ENCODE data around the gene CFAP206. TPM values are rescaled to one million over a fixed set of nuclear protein-coding genes. Genes with fewer than 3 reads are reported as not detected.

The CFAP206 gene
- total and polyA plus RNA-seq, 5 donors from 2014 or later, result not detected

- H3K27me3 Mint-ChIP-seq, result no peaks in the 10 kb centered on the region
- H3K4me3 Mint-ChIP-seq, result peak overlapping the region in 1 of 4 donors; percentile 63
- no peak overlapping the region for H3K27ac ChIP-seq (ENCODE audit: insufficient read depth, low read length, poor library complexity, severe bottlenecking)
- ATAC-seq (ENCODE audit: low read depth in 2 of 2), result no peak
- no peak overlapping the region for H3K4me3 ChIP-seq (ENCODE audit: low read depth, low read length)
- peaks cover 25% of the 10 kb centered on the region for H3K36me3 ChIP-seq (ENCODE audit: control insufficient read depth, insufficient read depth, low read length)
- no peak overlapping the region for H3K27ac Mint-ChIP-seq
- no peaks in the 10 kb centered on the region for H3K9me3 Mint-ChIP-seq
- peaks cover 17% of the 10 kb centered on the region for H3K36me3 Mint-ChIP-seq
- no peaks in the 10 kb centered on the region for H3K9me3 ChIP-seq (ENCODE audit: control insufficient read depth in 2 of 2, low read length in 2 of 2)
- peaks cover 6 to 18% (median 16%) of the 10 kb centered on the region in 4 donors for H3K4me1 Mint-ChIP-seq
- no peaks in the 10 kb centered on the region for H3K27me3 ChIP-seq (ENCODE audit: control insufficient read depth, insufficient read depth, low read length)
- DNase-seq, result no peak
- H3K4me1 ChIP-seq (ENCODE audit: control insufficient read depth, insufficient read depth, low read length, poor library complexity, severe bottlenecking), result no peaks in the 10 kb centered on the region
Measured at GRCh38 chr6:87498048-87498447, 90.3 kb downstream of the CFAP206 start.

DNA sequence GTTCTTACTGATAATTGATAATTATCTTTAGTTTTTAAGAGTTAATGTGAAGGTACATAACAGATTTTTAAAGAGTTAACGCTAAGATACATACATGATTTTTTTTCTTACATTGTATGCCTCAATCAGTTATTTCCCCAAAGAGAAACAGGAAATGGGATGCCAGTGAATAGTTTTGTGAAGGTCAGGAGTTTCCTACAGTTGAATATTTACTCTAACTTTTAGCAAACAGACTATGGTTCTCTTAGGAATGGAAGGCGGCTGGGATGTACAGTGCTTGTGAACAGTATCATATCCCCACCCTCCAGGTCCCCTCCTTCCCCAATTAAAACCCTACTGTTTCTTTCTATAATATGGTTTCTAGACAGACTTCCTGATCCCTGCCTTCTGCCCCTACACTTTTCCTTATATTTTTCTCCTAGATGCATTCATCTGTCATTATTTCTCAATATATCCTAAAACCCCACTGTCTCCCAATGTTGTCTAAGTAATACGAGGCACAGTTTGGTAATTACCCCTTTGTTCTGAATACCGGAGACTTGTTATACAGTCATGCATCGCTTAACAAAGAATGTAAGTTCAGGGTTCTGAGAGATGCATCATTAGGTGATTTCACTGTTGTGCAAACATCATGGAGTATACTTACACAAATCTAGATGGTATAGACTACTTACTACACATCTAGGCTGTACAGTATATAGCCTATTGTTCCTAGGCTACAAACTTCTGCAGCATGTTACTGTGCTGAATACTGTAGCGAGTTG lies 94.2 kb downstream of the CFAP206 start:
- H3K9me3 Mint-ChIP-seq, result no peaks in the 10 kb centered on the region
- H3K4me1 Mint-ChIP-seq, result peaks cover 7 to 14% (median 12%) of the 10 kb centered on the region in 4 donors
- no peaks in the 10 kb centered on the region for H3K4me1 ChIP-seq (ENCODE audit: control insufficient read depth, insufficient read depth, low read length, poor library complexity, severe bottlenecking)
- H3K27me3 ChIP-seq (ENCODE audit: control insufficient read depth, insufficient read depth, low read length), result no peaks in the 10 kb centered on the region
- no peaks in the 10 kb centered on the region for H3K27me3 Mint-ChIP-seq
- H3K36me3 Mint-ChIP-seq, result peaks cover 30% of the 10 kb centered on the region
- H3K36me3 ChIP-seq (ENCODE audit: control insufficient read depth, insufficient read depth, low read length), result peaks cover 46% of the 10 kb centered on the region
- H3K27ac Mint-ChIP-seq, result no peak overlapping the region
- DNase-seq (no peak), ATAC-seq (ENCODE audit: low read depth in 2 of 2) (no peak)
- H3K4me3 ChIP-seq (ENCODE audit: low read depth, low read length), result no peak overlapping the region
- no peak overlapping the region for H3K4me3 Mint-ChIP-seq
- no peaks in the 10 kb centered on the region for H3K9me3 ChIP-seq (ENCODE audit: control insufficient read depth in 2 of 2, low read length in 2 of 2)
- H3K27ac ChIP-seq (ENCODE audit: insufficient read depth, low read length, poor library complexity, severe bottlenecking), result no peak overlapping the region

GRCh38 chr6:87504441-87504840 lies 96.7 kb downstream of the CFAP206 start:
- peak overlapping the region in 1 of 3 donors; percentile 43 for H3K27ac Mint-ChIP-seq

More at GRCh38 chr6:87504441-87504840, 96.7 kb downstream of the CFAP206 start:
- Mint-ChIP-seq H3K27me3 (no peaks in the 10 kb centered on the region), H3K4me3 (no peak overlapping the region), H3K36me3 (peaks cover 37% of the 10 kb centered on the region), H3K4me1 (peaks cover 2 to 10% (median 6%) of the 10 kb centered on the region in 4 donors), H3K9me3 (peaks cover 0 to 1% (median 0%) of the 10 kb centered on the region in 7 donors)
- Histone ChIP-seq H3K4me1 (ENCODE audit: control insufficient read depth, insufficient read depth, low read length, poor library complexity, severe bottlenecking) (no peaks in the 10 kb centered on the region), H3K27ac (ENCODE audit: insufficient read depth, low read length, poor library complexity, severe bottlenecking) (no peak overlapping the region), H3K4me3 (ENCODE audit: low read depth, low read length) (no peak overlapping the region), H3K9me3 (ENCODE audit: control insufficient read depth in 2 of 2, low read length in 2 of 2) (no peaks in the 10 kb centered on the region), H3K36me3 (ENCODE audit: control insufficient read depth, insufficient read depth, low read length) (peaks cover 59% of the 10 kb centered on the region), H3K27me3 (ENCODE audit: control insufficient read depth, insufficient read depth, low read length) (no peaks in the 10 kb centered on the region)
- no peak for ATAC-seq (ENCODE audit: low read depth in 2 of 2)
- no peak for DNase-seq

Other genes starting within 250 kb of the CFAP206 start
- gene SMIM8, start 85.4 kb upstream of the CFAP206 start, total RNA-seq, result 9.4 TPM
- 10 to 100 TPM; 15.2 to 22.3 (median 20.7) TPM for gene SMIM8, start 85.4 kb upstream of the CFAP206 start, polyA plus RNA-seq
- gene GJB7, start 78.7 kb upstream of the CFAP206 start, total RNA-seq, result not detected
- 1 to 10 TPM in 1 of 4 donors, under 1 TPM in 2, not detected in 1; 0.26 to 1.3 (median 0.48) TPM for gene GJB7, start 78.7 kb upstream of the CFAP206 start, polyA plus RNA-seq
- gene C6orf163, start 63.2 kb upstream of the CFAP206 start, total RNA-seq, result 2.1 TPM
- gene C6orf163, start 63.2 kb upstream of the CFAP206 start, polyA plus RNA-seq, result 1 to 10 TPM in 1 of 4 donors, under 1 TPM in 2, not detected in 1; 0.53 to 1.9 (median 0.67) TPM
- 12.0 TPM for gene SLC35A1, start 65.0 kb downstream of the CFAP206 start, total RNA-seq
- gene SLC35A1, start 65.0 kb downstream of the CFAP206 start, polyA plus RNA-seq, result 10 to 100 TPM; 28.2 to 36.1 (median 33.7) TPM
- gene RARS2, start 182.0 kb downstream of the CFAP206 start, total RNA-seq, result 34.0 TPM
- 10 to 100 TPM; 34.8 to 44.7 (median 42.8) TPM for gene RARS2, start 182.0 kb downstream of the CFAP206 start, polyA plus RNA-seq
- 17.8 TPM for gene ORC3, start 182.2 kb downstream of the CFAP206 start, total RNA-seq
- 10 to 100 TPM; 32.2 to 49.3 (median 40.3) TPM for gene ORC3, start 182.2 kb downstream of the CFAP206 start, polyA plus RNA-seq